ENCODE results near the gene SERPINA9.

DNA sequence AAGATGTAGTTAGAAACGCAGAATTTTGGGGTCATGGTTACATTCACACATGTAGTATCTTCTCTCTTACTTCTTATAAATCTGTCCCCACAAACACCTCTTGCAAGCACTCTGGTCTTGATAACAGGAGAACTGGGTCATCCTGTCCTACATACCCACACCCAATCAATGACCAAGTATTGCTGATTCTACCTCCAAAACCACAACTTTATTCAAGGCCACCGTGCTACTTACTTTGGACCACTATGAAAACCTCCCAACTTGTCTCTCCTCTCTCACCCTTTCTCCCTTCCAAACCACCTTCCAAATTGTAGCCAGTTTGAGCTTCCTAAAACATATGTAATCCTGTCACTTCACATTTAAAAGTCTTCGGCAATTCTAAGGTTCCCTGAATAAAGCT is 28.8 kb downstream of the SERPINA9 start:
- TF ChIP-seq PBX3 (IDR thresholded peaks at IDR 0.05) (no peak), RFX5 (IDR thresholded peaks at IDR 0.05) (no peak), ZFP36 (IDR thresholded peaks at IDR 0.05; ENCODE audit: borderline replicate concordance, partially characterized antibody) (no peak), POLR2A (IDR thresholded peaks at IDR 0.05; ENCODE audit: low read length) (no peak), SREBF2 (IDR thresholded peaks at IDR 0.05) (no peak), CHD4 (IDR thresholded peaks at IDR 0.05; ENCODE audit: borderline replicate concordance) (no peak), JUNB (IDR thresholded peaks at IDR 0.05) (no peak), BHLHE40 (IDR thresholded peaks at IDR 0.05; ENCODE audit: low read depth, low read length) (no peak), JUN (IDR thresholded peaks at IDR 0.05) (no peak), PHF8 (IDR thresholded peaks at IDR 0.05; ENCODE audit: borderline replicate concordance, low read depth) (no peak)
- TF ChIP-seq, protein P1, sequence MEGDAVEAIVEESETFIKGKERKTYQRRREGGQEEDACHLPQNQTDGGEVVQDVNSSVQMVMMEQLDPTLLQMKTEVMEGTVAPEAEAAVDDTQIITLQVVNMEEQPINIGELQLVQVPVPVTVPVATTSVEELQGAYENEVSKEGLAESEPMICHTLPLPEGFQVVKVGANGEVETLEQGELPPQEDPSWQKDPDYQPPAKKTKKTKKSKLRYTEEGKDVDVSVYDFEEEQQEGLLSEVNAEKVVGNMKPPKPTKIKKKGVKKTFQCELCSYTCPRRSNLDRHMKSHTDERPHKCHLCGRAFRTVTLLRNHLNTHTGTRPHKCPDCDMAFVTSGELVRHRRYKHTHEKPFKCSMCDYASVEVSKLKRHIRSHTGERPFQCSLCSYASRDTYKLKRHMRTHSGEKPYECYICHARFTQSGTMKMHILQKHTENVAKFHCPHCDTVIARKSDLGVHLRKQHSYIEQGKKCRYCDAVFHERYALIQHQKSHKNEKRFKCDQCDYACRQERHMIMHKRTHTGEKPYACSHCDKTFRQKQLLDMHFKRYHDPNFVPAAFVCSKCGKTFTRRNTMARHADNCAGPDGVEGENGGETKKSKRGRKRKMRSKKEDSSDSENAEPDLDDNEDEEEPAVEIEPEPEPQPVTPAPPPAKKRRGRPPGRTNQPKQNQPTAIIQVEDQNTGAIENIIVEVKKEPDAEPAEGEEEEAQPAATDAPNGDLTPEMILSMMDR (IDR thresholded peaks at IDR 0.05): no peak

Data from A549 (cell line).